ENCODE measurements around the gene SLC9A9.

Gene SLC9A9
- 21.3 to 32.3 (median 24.8) reads per million in 3 donors for total RNA-seq

GRCh38 chr3:143847787-143848631 is at the start of gene SLC9A9:
TSS of gene SLC9A9 (minus strand) at chr3:143848468. CDS start at chr3:143848322, 146 bp downstream.
- Histone ChIP-seq H3K27me3 (replicated peaks; ENCODE audit: control insufficient read depth, insufficient read depth, low read length, poor library complexity, severe bottlenecking) (no peaks in the 10 kb centered on the region), H3K4me1 (ENCODE audit: control insufficient read depth, insufficient read depth, low read length, poor library complexity, severe bottlenecking) (peaks cover 22% of the 10 kb centered on the region), H3K36me3 (ENCODE audit: control insufficient read depth, insufficient read depth, low read length) (no peaks in the 10 kb centered on the region), H3K27ac (ENCODE audit: insufficient read depth, low read length, poor library complexity, severe bottlenecking) (peak within 1 kb of the TSS; percentile 47), H3K9me3 (ENCODE audit: control insufficient read depth, low read length) (no peaks in the 10 kb centered on the region), H3K4me3 (ENCODE audit: insufficient read depth, low read depth, low read length, poor library complexity, severe bottlenecking) (peak within 1 kb of the TSS; percentile 75)
- peak; percentile 1 to 23 (median 12) for DNase-seq

- Histone ChIP-seq H3K27ac (ENCODE audit: insufficient read depth, low read length, poor library complexity, severe bottlenecking) (no peak overlapping the region), H3K27me3 (replicated peaks; ENCODE audit: control insufficient read depth, insufficient read depth, low read length, poor library complexity, severe bottlenecking) (no peaks in the 10 kb centered on the region)
These were observed 49.5 kb upstream of the SLC9A9 start for GRCh38 chr3:143897576-143898295.

GRCh38 chr3:143896486-143896885 is 48.2 kb upstream of the SLC9A9 start:
- no peaks in the 10 kb centered on the region for H3K36me3 ChIP-seq (ENCODE audit: control insufficient read depth, insufficient read depth, low read length)
- no peaks in the 10 kb centered on the region for H3K9me3 ChIP-seq (ENCODE audit: control insufficient read depth, low read length)
- H3K27me3 ChIP-seq (replicated peaks; ENCODE audit: control insufficient read depth, insufficient read depth, low read length, poor library complexity, severe bottlenecking) = no peaks in the 10 kb centered on the region
- no peak overlapping the region for H3K4me3 ChIP-seq (ENCODE audit: insufficient read depth, low read depth, low read length, poor library complexity, severe bottlenecking)
- no peak overlapping the region for H3K27ac ChIP-seq (ENCODE audit: insufficient read depth, low read length, poor library complexity, severe bottlenecking)
- no peaks in the 10 kb centered on the region for H3K4me1 ChIP-seq (ENCODE audit: control insufficient read depth, insufficient read depth, low read length, poor library complexity, severe bottlenecking)
- no peak for DNase-seq

More at GRCh38 chr3:143897576-143898295, 49.5 kb upstream of the SLC9A9 start:
- H3K9me3 ChIP-seq (ENCODE audit: control insufficient read depth, low read length) = no peaks in the 10 kb centered on the region
- no peaks in the 10 kb centered on the region for H3K36me3 ChIP-seq (ENCODE audit: control insufficient read depth, insufficient read depth, low read length)
- H3K4me3 ChIP-seq (ENCODE audit: insufficient read depth, low read depth, low read length, poor library complexity, severe bottlenecking) = no peak overlapping the region
- no peaks in the 10 kb centered on the region for H3K4me1 ChIP-seq (ENCODE audit: control insufficient read depth, insufficient read depth, low read length, poor library complexity, severe bottlenecking)
- no peak for DNase-seq

GRCh38 chr3:143895805-143896204 is 47.5 kb upstream of the SLC9A9 start:
- Histone ChIP-seq H3K27me3 (replicated peaks; ENCODE audit: control insufficient read depth, insufficient read depth, low read length, poor library complexity, severe bottlenecking) (no peaks in the 10 kb centered on the region), H3K4me1 (ENCODE audit: control insufficient read depth, insufficient read depth, low read length, poor library complexity, severe bottlenecking) (no peaks in the 10 kb centered on the region), H3K27ac (ENCODE audit: insufficient read depth, low read length, poor library complexity, severe bottlenecking) (no peak overlapping the region), H3K36me3 (ENCODE audit: control insufficient read depth, insufficient read depth, low read length) (no peaks in the 10 kb centered on the region), H3K4me3 (ENCODE audit: insufficient read depth, low read depth, low read length, poor library complexity, severe bottlenecking) (no peak overlapping the region), H3K9me3 (ENCODE audit: control insufficient read depth, low read length) (no peaks in the 10 kb centered on the region)
- no peak for DNase-seq

- no peaks in the 10 kb centered on the region for H3K36me3 ChIP-seq (ENCODE audit: control insufficient read depth, insufficient read depth, low read length)
- no peak for DNase-seq
- H3K27ac ChIP-seq (ENCODE audit: insufficient read depth, low read length, poor library complexity, severe bottlenecking) = no peak overlapping the region
- H3K27me3 ChIP-seq (replicated peaks; ENCODE audit: control insufficient read depth, insufficient read depth, low read length, poor library complexity, severe bottlenecking) = no peaks in the 10 kb centered on the region
- H3K9me3 ChIP-seq (ENCODE audit: control insufficient read depth, low read length) = no peaks in the 10 kb centered on the region
- H3K4me3 ChIP-seq (ENCODE audit: insufficient read depth, low read depth, low read length, poor library complexity, severe bottlenecking) = no peak overlapping the region
- no peaks in the 10 kb centered on the region for H3K4me1 ChIP-seq (ENCODE audit: control insufficient read depth, insufficient read depth, low read length, poor library complexity, severe bottlenecking)
These were observed 40.6 kb upstream of the SLC9A9 start for GRCh38 chr3:143888846-143889245.

GRCh38 chr3:143888166-143888565 is 39.9 kb upstream of the SLC9A9 start:
- H3K27me3 ChIP-seq (replicated peaks; ENCODE audit: control insufficient read depth, insufficient read depth, low read length, poor library complexity, severe bottlenecking) = no peaks in the 10 kb centered on the region
- no peak for DNase-seq
- H3K4me1 ChIP-seq (ENCODE audit: control insufficient read depth, insufficient read depth, low read length, poor library complexity, severe bottlenecking) = no peaks in the 10 kb centered on the region
- H3K4me3 ChIP-seq (ENCODE audit: insufficient read depth, low read depth, low read length, poor library complexity, severe bottlenecking) = no peak overlapping the region
- H3K36me3 ChIP-seq (ENCODE audit: control insufficient read depth, insufficient read depth, low read length) = no peaks in the 10 kb centered on the region
- no peak overlapping the region for H3K27ac ChIP-seq (ENCODE audit: insufficient read depth, low read length, poor library complexity, severe bottlenecking)
- H3K9me3 ChIP-seq (ENCODE audit: control insufficient read depth, low read length) = no peaks in the 10 kb centered on the region

- Histone ChIP-seq H3K9me3 (ENCODE audit: control insufficient read depth, low read length) (no peaks in the 10 kb centered on the region), H3K4me3 (ENCODE audit: insufficient read depth, low read depth, low read length, poor library complexity, severe bottlenecking) (no peak overlapping the region), H3K27ac (ENCODE audit: insufficient read depth, low read length, poor library complexity, severe bottlenecking) (no peak overlapping the region), H3K36me3 (ENCODE audit: control insufficient read depth, insufficient read depth, low read length) (no peaks in the 10 kb centered on the region), H3K27me3 (replicated peaks; ENCODE audit: control insufficient read depth, insufficient read depth, low read length, poor library complexity, severe bottlenecking) (no peaks in the 10 kb centered on the region), H3K4me1 (ENCODE audit: control insufficient read depth, insufficient read depth, low read length, poor library complexity, severe bottlenecking) (no peaks in the 10 kb centered on the region)
- no peak for DNase-seq
These were observed 37.6 kb upstream of the SLC9A9 start for GRCh38 chr3:143885780-143886427.

GRCh38 chr3:143884861-143885260 is 36.6 kb upstream of the SLC9A9 start:
- DNase-seq = no peak
- no peaks in the 10 kb centered on the region for H3K4me1 ChIP-seq (ENCODE audit: control insufficient read depth, insufficient read depth, low read length, poor library complexity, severe bottlenecking)
- no peaks in the 10 kb centered on the region for H3K27me3 ChIP-seq (replicated peaks; ENCODE audit: control insufficient read depth, insufficient read depth, low read length, poor library complexity, severe bottlenecking)
- no peaks in the 10 kb centered on the region for H3K36me3 ChIP-seq (ENCODE audit: control insufficient read depth, insufficient read depth, low read length)
- H3K27ac ChIP-seq (ENCODE audit: insufficient read depth, low read length, poor library complexity, severe bottlenecking) = no peak overlapping the region
- no peak overlapping the region for H3K4me3 ChIP-seq (ENCODE audit: insufficient read depth, low read depth, low read length, poor library complexity, severe bottlenecking)
- H3K9me3 ChIP-seq (ENCODE audit: control insufficient read depth, low read length) = no peaks in the 10 kb centered on the region

- H3K36me3 ChIP-seq (ENCODE audit: control insufficient read depth, insufficient read depth, low read length) = no peaks in the 10 kb centered on the region
- no peaks in the 10 kb centered on the region for H3K9me3 ChIP-seq (ENCODE audit: control insufficient read depth, low read length)
- no peak overlapping the region for H3K4me3 ChIP-seq (ENCODE audit: insufficient read depth, low read depth, low read length, poor library complexity, severe bottlenecking)
- no peak for DNase-seq
- H3K27me3 ChIP-seq (replicated peaks; ENCODE audit: control insufficient read depth, insufficient read depth, low read length, poor library complexity, severe bottlenecking) = no peaks in the 10 kb centered on the region
- H3K4me1 ChIP-seq (ENCODE audit: control insufficient read depth, insufficient read depth, low read length, poor library complexity, severe bottlenecking) = no peaks in the 10 kb centered on the region
- H3K27ac ChIP-seq (ENCODE audit: insufficient read depth, low read length, poor library complexity, severe bottlenecking) = no peak overlapping the region
These were observed 34.9 kb upstream of the SLC9A9 start for GRCh38 chr3:143883151-143883550.

Data from effector memory CD4-positive, alpha-beta T cell (primary cell).